ENCODE results near the gene LRCH1.

Gene LRCH1

GRCh38 chr13:46620029-46620428 is 67.1 kb downstream of the LRCH1 start:
- Histone ChIP-seq H3K79me1 (ENCODE audit: low read depth, low read length) (no peaks in the 10 kb centered on the region), H3K27ac (replicated peaks; ENCODE audit: low read length) (no peak overlapping the region), H3K18ac (ENCODE audit: low read length) (no peak overlapping the region), H2BK15ac (ENCODE audit: low read length) (no peak overlapping the region), H2BK12ac (ENCODE audit: low read length) (no peak overlapping the region), H3K9me3 (replicated peaks in 1 of 2; ENCODE audit: control insufficient read depth in 2 of 2, insufficient read depth in 1 of 2, low read depth in 1 of 2, low read length in 2 of 2) (no peaks in the 10 kb centered on the region), H3K4me2 (ENCODE audit: insufficient read depth, low read length, poor library complexity, severe bottlenecking) (no peak overlapping the region), H4K8ac (ENCODE audit: low read depth, low read length) (no peak overlapping the region), H4K91ac (ENCODE audit: low read depth, low read length, poor library complexity) (no peak overlapping the region), H3K4me1 (ENCODE audit: control insufficient read depth in 2 of 2, insufficient read depth in 1 of 2, low read depth in 1 of 2, low read length in 2 of 2) (peaks cover 9 to 10% of the 10 kb centered on the region in 2 donors), H3K36me3 (replicated peaks in 1 of 2; ENCODE audit: control insufficient read depth in 2 of 2, insufficient read depth in 2 of 2, low read length in 2 of 2) (no peaks in the 10 kb centered on the region), H3K9ac (ENCODE audit: low read depth, low read length, poor library complexity) (no peak overlapping the region), H3K23ac (ENCODE audit: low read depth, low read length, poor library complexity) (no peak overlapping the region), H2BK5ac (ENCODE audit: low read length) (no peak overlapping the region), H3K4ac (ENCODE audit: low read length) (no peak overlapping the region), H2AK5ac (ENCODE audit: low read depth, low read length) (no peak overlapping the region), H3K27me3 (ENCODE audit: control insufficient read depth in 3 of 3, insufficient read depth in 3 of 3, low read depth in 1 of 3, low read length in 3 of 3) (no peaks in the 10 kb centered on the region), H3K4me3 (ENCODE audit: low read length in 2 of 2) (no peak overlapping the region), H2BK120ac (ENCODE audit: low read depth, low read length) (no peak overlapping the region), H3K14ac (ENCODE audit: low read length) (no peak overlapping the region), H2AFZ (ENCODE audit: low read length) (no peak overlapping the region)
- DNase-seq (ENCODE audit: low spot score): no peak
- 100% methylated on average over 2 of the region's 5 CpGs; no CpG with 5 or more reads in 1 of the 2 donors for WGBS, 2 donors (ENCODE audit: extremely low coverage in 2 of 2, insufficient read length in 2 of 2, insufficient replicate concordance in 1 of 2)

GRCh38 chr13:46620471-46620870 is 67.5 kb downstream of the LRCH1 start:
- no peak overlapping the region for H3K23ac ChIP-seq (ENCODE audit: low read depth, low read length, poor library complexity)
- no peak overlapping the region for H3K4me3 ChIP-seq (ENCODE audit: low read length in 2 of 2)
- H3K4me2 ChIP-seq (ENCODE audit: insufficient read depth, low read length, poor library complexity, severe bottlenecking): no peak overlapping the region
- H3K14ac ChIP-seq (ENCODE audit: low read length): no peak overlapping the region
- no peaks in the 10 kb centered on the region for H3K79me1 ChIP-seq (ENCODE audit: low read depth, low read length)
- no peak overlapping the region for H2AFZ ChIP-seq (ENCODE audit: low read length)
- H3K9me3 ChIP-seq (replicated peaks in 1 of 2; ENCODE audit: control insufficient read depth in 2 of 2, insufficient read depth in 1 of 2, low read depth in 1 of 2, low read length in 2 of 2): no peaks in the 10 kb centered on the region
- no peak overlapping the region for H4K8ac ChIP-seq (ENCODE audit: low read depth, low read length)
- H2BK15ac ChIP-seq (ENCODE audit: low read length): no peak overlapping the region
- no peak overlapping the region for H3K9ac ChIP-seq (ENCODE audit: low read depth, low read length, poor library complexity)
- H2BK5ac ChIP-seq (ENCODE audit: low read length): no peak overlapping the region
- no peak overlapping the region for H2BK12ac ChIP-seq (ENCODE audit: low read length)
- H3K4me1 ChIP-seq (ENCODE audit: control insufficient read depth in 2 of 2, insufficient read depth in 1 of 2, low read depth in 1 of 2, low read length in 2 of 2): peaks cover 6 to 10% of the 10 kb centered on the region in 2 donors
- H2BK120ac ChIP-seq (ENCODE audit: low read depth, low read length): no peak overlapping the region
- H2AK5ac ChIP-seq (ENCODE audit: low read depth, low read length): no peak overlapping the region
- H3K4ac ChIP-seq (ENCODE audit: low read length): no peak overlapping the region
- WGBS, 2 donors (ENCODE audit: extremely low coverage in 2 of 2, insufficient read length in 2 of 2, insufficient replicate concordance in 1 of 2): no CpG with 5 or more reads among the region's 2 CpGs
- no peak overlapping the region for H3K27ac ChIP-seq (replicated peaks; ENCODE audit: low read length)
- H3K18ac ChIP-seq (ENCODE audit: low read length): no peak overlapping the region
- H4K91ac ChIP-seq (ENCODE audit: low read depth, low read length, poor library complexity): no peak overlapping the region
- no peaks in the 10 kb centered on the region for H3K36me3 ChIP-seq (replicated peaks in 1 of 2; ENCODE audit: control insufficient read depth in 2 of 2, insufficient read depth in 2 of 2, low read length in 2 of 2)
- DNase-seq (ENCODE audit: low spot score): no peak
- H3K27me3 ChIP-seq (ENCODE audit: control insufficient read depth in 3 of 3, insufficient read depth in 3 of 3, low read depth in 1 of 3, low read length in 3 of 3): no peaks in the 10 kb centered on the region

- H3K27ac ChIP-seq (replicated peaks; ENCODE audit: low read length): no peak overlapping the region
- H4K8ac ChIP-seq (ENCODE audit: low read depth, low read length): no peak overlapping the region
- H2AK5ac ChIP-seq (ENCODE audit: low read depth, low read length): no peak overlapping the region
- no peak for DNase-seq (ENCODE audit: low spot score)
- H3K4me3 ChIP-seq (ENCODE audit: low read length in 2 of 2): no peak overlapping the region
- no peak overlapping the region for H3K4ac ChIP-seq (ENCODE audit: low read length)
- H3K18ac ChIP-seq (ENCODE audit: low read length): no peak overlapping the region
- H2BK120ac ChIP-seq (ENCODE audit: low read depth, low read length): no peak overlapping the region
- no peak overlapping the region for H3K14ac ChIP-seq (ENCODE audit: low read length)
- no peak overlapping the region for H3K9ac ChIP-seq (ENCODE audit: low read depth, low read length, poor library complexity)
- H3K4me1 ChIP-seq (ENCODE audit: control insufficient read depth in 2 of 2, insufficient read depth in 1 of 2, low read depth in 1 of 2, low read length in 2 of 2): peaks cover 6 to 10% of the 10 kb centered on the region in 2 donors
- WGBS, 2 donors (ENCODE audit: extremely low coverage in 2 of 2, insufficient read length in 2 of 2, insufficient replicate concordance in 1 of 2): no CpG with 5 or more reads among the region's 2 CpGs
- H3K27me3 ChIP-seq (ENCODE audit: control insufficient read depth in 3 of 3, insufficient read depth in 3 of 3, low read depth in 1 of 3, low read length in 3 of 3): no peaks in the 10 kb centered on the region
- no peak overlapping the region for H3K23ac ChIP-seq (ENCODE audit: low read depth, low read length, poor library complexity)
- no peaks in the 10 kb centered on the region for H3K36me3 ChIP-seq (replicated peaks in 1 of 2; ENCODE audit: control insufficient read depth in 2 of 2, insufficient read depth in 2 of 2, low read length in 2 of 2)
- no peak overlapping the region for H2AFZ ChIP-seq (ENCODE audit: low read length)
- no peaks in the 10 kb centered on the region for H3K79me1 ChIP-seq (ENCODE audit: low read depth, low read length)
- no peak overlapping the region for H2BK5ac ChIP-seq (ENCODE audit: low read length)
- H2BK15ac ChIP-seq (ENCODE audit: low read length): no peak overlapping the region
- H4K91ac ChIP-seq (ENCODE audit: low read depth, low read length, poor library complexity): no peak overlapping the region
- H2BK12ac ChIP-seq (ENCODE audit: low read length): no peak overlapping the region
- no peaks in the 10 kb centered on the region for H3K9me3 ChIP-seq (replicated peaks in 1 of 2; ENCODE audit: control insufficient read depth in 2 of 2, insufficient read depth in 1 of 2, low read depth in 1 of 2, low read length in 2 of 2)
- H3K4me2 ChIP-seq (ENCODE audit: insufficient read depth, low read length, poor library complexity, severe bottlenecking): no peak overlapping the region
Observed at GRCh38 chr13:46621133-46621532, 68.2 kb downstream of the LRCH1 start.

- no peak overlapping the region for H4K91ac ChIP-seq (ENCODE audit: low read depth, low read length, poor library complexity)
- H3K27me3 ChIP-seq (ENCODE audit: control insufficient read depth in 3 of 3, insufficient read depth in 3 of 3, low read depth in 1 of 3, low read length in 3 of 3): no peaks in the 10 kb centered on the region
- H2BK15ac ChIP-seq (ENCODE audit: low read length): no peak overlapping the region
- no peaks in the 10 kb centered on the region for H3K79me1 ChIP-seq (ENCODE audit: low read depth, low read length)
- peaks cover 6 to 10% of the 10 kb centered on the region in 2 donors for H3K4me1 ChIP-seq (ENCODE audit: control insufficient read depth in 2 of 2, insufficient read depth in 1 of 2, low read depth in 1 of 2, low read length in 2 of 2)
- no peak overlapping the region for H3K23ac ChIP-seq (ENCODE audit: low read depth, low read length, poor library complexity)
- H2BK5ac ChIP-seq (ENCODE audit: low read length): no peak overlapping the region
- H3K9ac ChIP-seq (ENCODE audit: low read depth, low read length, poor library complexity): no peak overlapping the region
- H3K14ac ChIP-seq (ENCODE audit: low read length): no peak overlapping the region
- H3K27ac ChIP-seq (replicated peaks; ENCODE audit: low read length): no peak overlapping the region
- H3K9me3 ChIP-seq (replicated peaks in 1 of 2; ENCODE audit: control insufficient read depth in 2 of 2, insufficient read depth in 1 of 2, low read depth in 1 of 2, low read length in 2 of 2): no peaks in the 10 kb centered on the region
- H3K4me2 ChIP-seq (ENCODE audit: insufficient read depth, low read length, poor library complexity, severe bottlenecking): no peak overlapping the region
- no CpG with 5 or more reads among the region's 4 CpGs for WGBS, 2 donors (ENCODE audit: extremely low coverage in 2 of 2, insufficient read length in 2 of 2, insufficient replicate concordance in 1 of 2)
- H2BK12ac ChIP-seq (ENCODE audit: low read length): no peak overlapping the region
- no peak overlapping the region for H2AK5ac ChIP-seq (ENCODE audit: low read depth, low read length)
- H3K4ac ChIP-seq (ENCODE audit: low read length): no peak overlapping the region
- no peak overlapping the region for H2BK120ac ChIP-seq (ENCODE audit: low read depth, low read length)
- H4K8ac ChIP-seq (ENCODE audit: low read depth, low read length): no peak overlapping the region
- no peaks in the 10 kb centered on the region for H3K36me3 ChIP-seq (replicated peaks in 1 of 2; ENCODE audit: control insufficient read depth in 2 of 2, insufficient read depth in 2 of 2, low read length in 2 of 2)
- H2AFZ ChIP-seq (ENCODE audit: low read length): no peak overlapping the region
- no peak overlapping the region for H3K18ac ChIP-seq (ENCODE audit: low read length)
- no peak for DNase-seq (ENCODE audit: low spot score)
- no peak overlapping the region for H3K4me3 ChIP-seq (ENCODE audit: low read length in 2 of 2)
Observed at GRCh38 chr13:46621792-46622629, 69.0 kb downstream of the LRCH1 start.

Data from neuronal stem cell (in vitro differentiated cells).